Right lobe of liver (tissue), 4 donors: ENCODE measurements around the gene MESP2.

ENCODE experiments used
- CTCF ChIP-seq, 4 donors: fragments of 200-600 bp in 3 of 4; fragments of 450-650 bp in 1 of 4; IDR thresholded peaks; one replicate each; pipeline versions ENCODE4 v1.5.1 to v1.8.0; 2016 to 2022; ENCODE audit warnings: antibody characterized with exemption in 4 of 4, mild to moderate bottlenecking in 2 of 4
- POLR2A ChIP-seq: fragments of 450-650 bp; IDR thresholded peaks from one replicate; pipeline ENCODE4 v1.6.1; 2017; ENCODE audit warnings: antibody characterized with exemption, mild to moderate bottlenecking
- donor health status: DM: no; HTN: no; CAD: no.
- donor health status: DM: no; HTN: no; CAD: no.
- donor health status: DM: no; HTN: yes; CAD: no.

- TF ChIP-seq CTCF (IDR thresholded peaks at IDR 0.05) (no peak), POLR2A (no peak)
Observed at GRCh38 chr15:89749526-89749925, 26.6 kb upstream of the MESP2 start.
